Neural progenitor cell (in vitro differentiated cells): ENCODE results near the gene SIGLEC10. TPM values are rescaled to one million over a fixed set of nuclear protein-coding genes. Genes with fewer than 3 reads are reported as not detected.
A peak's percentile ranks its signal among the peaks of the same experiment; 100 is the strongest.
"Not testable (repeated sequence)": the region's sequence is repeated elsewhere in the genome, so short reads cannot be mapped to it uniquely, and the experiment has no call there.

Experiments
- DNase-seq: peaks from one replicate; pipeline ENCODE4 v3.0.0-alpha.2; 2016; ENCODE audit warnings: low spot score
- H2AFZ ChIP-seq: fragments of 200-600 bp; sonication (generic); replicated peaks from 2 replicates; pipeline ENCODE4 v1.6.1; 2016; ENCODE audit warnings: antibody characterized with exemption
- H3F3A ChIP-seq: fragments of 200-600 bp; sonication (generic); 2 replicates; pipeline ENCODE4 v1.6.1; 2016; ENCODE audit warnings: antibody characterized with exemption, low read depth
- H3K27ac ChIP-seq: fragments of 200-600 bp; sonication (generic); 2 replicates; pipeline ENCODE4 v1.5.1; 2016; ENCODE audit warnings: mild to moderate bottlenecking
- H3K27me3 ChIP-seq: fragments of 200-600 bp; sonication (generic); 2 replicates; pipeline ENCODE4 v1.6.1; 2016; ENCODE audit warnings: mild to moderate bottlenecking, moderate library complexity
- H3K36me3 ChIP-seq: fragments of 200-600 bp; sonication (generic); 2 replicates; pipeline ENCODE4 v1.5.1; 2016
- H3K4me1 ChIP-seq: fragments of 200-600 bp; sonication (generic); 2 replicates; pipeline ENCODE4 v1.6.1; 2016; ENCODE audit warnings: mixed run types
- H3K4me2 ChIP-seq: fragments of 200-600 bp; sonication (generic); 2 replicates; pipeline ENCODE4 v1.6.1; 2016
- H3K4me3 ChIP-seq: fragments of 200-600 bp; sonication (generic); 2 replicates; pipeline ENCODE4 v1.5.1; 2016
- H3K79me2 ChIP-seq: fragments of 200-600 bp; sonication (generic); 2 replicates; pipeline ENCODE4 v1.6.1; 2016; ENCODE audit warnings: low read depth
- H3K9ac ChIP-seq: fragments of 200-600 bp; sonication (generic); 2 replicates; pipeline ENCODE4 v1.6.1; 2016
- H3K9me3 ChIP-seq: fragments of 200-600 bp; sonication (generic); 2 replicates; pipeline ENCODE4 v1.5.1; 2016; ENCODE audit warnings: low read depth
- H4K20me1 ChIP-seq: fragments of 200-600 bp; sonication (generic); 2 replicates; pipeline ENCODE4 v1.6.1; 2016; ENCODE audit warnings: low read depth
- H3K27ac Mint-ChIP-seq: 3 replicates; pipeline ENCODE4 v1.8.0; 2021; ENCODE audit warnings: mixed read lengths
- H3K27me3 Mint-ChIP-seq: 2 replicates; pipeline ENCODE4 v1.8.0; 2022; ENCODE audit warnings: low read depth, mild to moderate bottlenecking, inconsistent platforms, moderate library complexity, mixed read lengths; ENCODE audit not compliant: insufficient read depth
- H3K36me3 Mint-ChIP-seq: 3 replicates; pipeline ENCODE4 v1.8.0; 2021; ENCODE audit warnings: mixed read lengths
- H3K4me1 Mint-ChIP-seq: 3 replicates; pipeline ENCODE4 v1.8.0; 2021; ENCODE audit warnings: mixed read lengths
- H3K4me3 Mint-ChIP-seq: 3 replicates; pipeline ENCODE4 v1.8.0; 2021; ENCODE audit warnings: mild to moderate bottlenecking, moderate library complexity, mixed read lengths
- H3K9me3 Mint-ChIP-seq: 3 replicates; pipeline ENCODE4 v1.8.0; 2020; ENCODE audit warnings: mixed read lengths
- CTCF ChIP-seq: fragments of 200-600 bp; sonication (generic); IDR thresholded peaks from 2 replicates; pipeline ENCODE4 v1.5.1; 2017; ENCODE audit warnings: antibody characterized with exemption, mild to moderate bottlenecking
- EZH2 ChIP-seq: fragments of 200-600 bp; sonication (generic); IDR thresholded peaks from 2 replicates; pipeline ENCODE4 v1.6.1; 2017; ENCODE audit warnings: antibody characterized with exemption, mild to moderate bottlenecking, moderate library complexity
- EZH2phosphoT487 ChIP-seq: fragments of 200-600 bp; sonication (generic); IDR thresholded peaks from 2 replicates; pipeline ENCODE4 v1.6.1; 2017; ENCODE audit warnings: antibody characterized with exemption
- total RNA-seq: library from RNA; depleted of rRNA; stranded (reverse); fragments of >200 nt; gene quantifications from 2 replicates; pipeline ENCODE4 v1.2.3, GENCODE V29; 2015; ENCODE audit warnings: low replicate concordance

SIGLEC10 gene
- total RNA-seq, 1 donor from 2014 or later, result not detected

- Histone ChIP-seq H2AFZ (no peak overlapping the region), H3K36me3 (no peaks in the 10 kb centered on the region), H3K79me2 (no peaks in the 10 kb centered on the region), H3K27ac (no peak overlapping the region), H3K4me1 (peaks cover 5% of the 10 kb centered on the region), H3K9me3 (no peaks in the 10 kb centered on the region), H3K9ac (no peak overlapping the region), H3K27me3 (peaks cover 20% of the 10 kb centered on the region), H3K4me2 (peak overlapping the region; percentile 76), H3K4me3 (peak overlapping the region; percentile 45), H4K20me1 (no peaks in the 10 kb centered on the region), H3F3A (no peaks in the 10 kb centered on the region)
- Mint-ChIP-seq H3K27ac (no peak overlapping the region), H3K27me3 (peaks cover 14% of the 10 kb centered on the region), H3K4me1 (no peaks in the 10 kb centered on the region), H3K36me3 (no peaks in the 10 kb centered on the region), H3K4me3 (no peak overlapping the region), H3K9me3 (no peaks in the 10 kb centered on the region)
- DNase-seq, result peak; percentile 96
- TF ChIP-seq EZH2phosphoT487, result no peak
- TF ChIP-seq CTCF, result peak; percentile 99
- peak; percentile 32 for TF ChIP-seq EZH2
Measured at GRCh38 chr19:51422053-51422448, 4.6 kb upstream of the SIGLEC10 start.

GRCh38 chr19:51421229-51422052 is 4.0 kb upstream of the SIGLEC10 start:
- no peak overlapping the region for H2AFZ ChIP-seq

GRCh38 chr19:51420511-51420910 is 3.1 kb upstream of the SIGLEC10 start:
- H3K4me1 ChIP-seq, H3K4me3 ChIP-seq, DNase-seq, H3K27ac Mint-ChIP-seq, H3K9me3 ChIP-seq, H3K4me3 Mint-ChIP-seq, H4K20me1 ChIP-seq, H2AFZ ChIP-seq, H3F3A ChIP-seq, H3K79me2 ChIP-seq, H3K27me3 Mint-ChIP-seq, H3K4me1 Mint-ChIP-seq, H3K36me3 Mint-ChIP-seq, H3K9me3 Mint-ChIP-seq, H3K4me2 ChIP-seq, H3K27ac ChIP-seq, H3K36me3 ChIP-seq, H3K9ac ChIP-seq: not testable (repeated sequence)
- peaks cover 20% of the 10 kb centered on the region for H3K27me3 ChIP-seq

More at GRCh38 chr19:51421229-51422052, 4.0 kb upstream of the SIGLEC10 start:
- Mint-ChIP-seq H3K36me3 (no peaks in the 10 kb centered on the region), H3K27me3 (peaks cover 12% of the 10 kb centered on the region), H3K4me3 (no peak overlapping the region), H3K4me1 (no peaks in the 10 kb centered on the region), H3K27ac (no peak overlapping the region), H3K9me3 (no peaks in the 10 kb centered on the region)
- H3K27me3 ChIP-seq, result peaks cover 20% of the 10 kb centered on the region
- peaks cover 5% of the 10 kb centered on the region for H3K4me1 ChIP-seq
- no peaks in the 10 kb centered on the region for H3K36me3 ChIP-seq
- no peaks in the 10 kb centered on the region for H3K79me2 ChIP-seq
- TF ChIP-seq EZH2 (no peak), EZH2phosphoT487 (no peak), CTCF (no peak)
- peak; percentile 15 for DNase-seq
- peak overlapping the region; percentile 45 for H3K4me3 ChIP-seq
- H3K27ac ChIP-seq, result no peak overlapping the region
- H3K9me3 ChIP-seq, result no peaks in the 10 kb centered on the region
- H3K4me2 ChIP-seq, result peak overlapping the region; percentile 76
- H3K9ac ChIP-seq, result no peak overlapping the region
- no peaks in the 10 kb centered on the region for H4K20me1 ChIP-seq
- no peaks in the 10 kb centered on the region for H3F3A ChIP-seq

- Histone ChIP-seq H3K9me3 (no peaks in the 10 kb centered on the region), H3K79me2 (no peaks in the 10 kb centered on the region), H3F3A (no peaks in the 10 kb centered on the region), H3K27ac (no peak overlapping the region), H3K9ac (no peak overlapping the region), H3K4me2 (no peak overlapping the region), H3K4me3 (no peak overlapping the region), H2AFZ (no peak overlapping the region), H4K20me1 (no peaks in the 10 kb centered on the region), H3K36me3 (no peaks in the 10 kb centered on the region), H3K4me1 (peaks cover 5% of the 10 kb centered on the region), H3K27me3 (peaks cover 20% of the 10 kb centered on the region)
- H3K9me3 Mint-ChIP-seq, result no peaks in the 10 kb centered on the region
- no peak overlapping the region for H3K27ac Mint-ChIP-seq
- DNase-seq, result no peak
- no peaks in the 10 kb centered on the region for H3K36me3 Mint-ChIP-seq
- TF ChIP-seq EZH2phosphoT487 (no peak), CTCF (no peak), EZH2 (no peak)
- peaks cover 5% of the 10 kb centered on the region for H3K27me3 Mint-ChIP-seq
- H3K4me1 Mint-ChIP-seq, result no peaks in the 10 kb centered on the region
- no peak overlapping the region for H3K4me3 Mint-ChIP-seq
Measured at GRCh38 chr19:51418707-51419106, 1.3 kb upstream of the SIGLEC10 start.
